ENCODE measurements around the gene SUPT20HL2.

SUPT20HL2 gene

DNA sequence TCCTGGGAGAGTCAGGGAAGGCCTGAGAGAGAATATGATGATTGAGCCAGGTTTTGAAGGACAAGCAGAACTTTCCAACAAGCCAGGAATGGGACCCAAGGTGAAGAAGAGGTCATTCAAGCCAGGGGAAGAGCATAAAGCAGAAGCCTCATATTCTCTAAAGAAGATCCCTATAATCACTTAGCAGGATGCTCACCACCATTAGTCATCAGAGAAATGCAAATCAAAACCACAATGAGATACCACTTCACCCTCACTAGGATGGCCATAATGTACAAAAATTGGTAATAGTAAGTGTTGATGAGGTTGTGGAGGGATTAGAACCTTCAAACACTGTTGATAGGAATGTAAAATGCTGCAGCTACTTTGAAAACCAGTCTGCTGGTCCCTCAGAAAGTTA is 26.0 kb upstream of the SUPT20HL2 start:
- Histone ChIP-seq H3K27me3 (ENCODE audit: control insufficient read depth, insufficient read depth, low read length) (no peaks in the 10 kb centered on the region), H3K36me3 (ENCODE audit: control insufficient read depth, insufficient read depth, low read length) (no peaks in the 10 kb centered on the region), H3K4me2 (ENCODE audit: low read length) (no peak overlapping the region), H3K4me3 (ENCODE audit: low read depth, low read length) (no peak overlapping the region), H3K9me3 (ENCODE audit: control insufficient read depth, low read length) (no peaks in the 10 kb centered on the region), H3K79me2 (no peaks in the 10 kb centered on the region), H3K27ac (no peak overlapping the region), H3K4me1 (no peaks in the 10 kb centered on the region), H3K9ac (no peak overlapping the region), H2AFZ (no peak overlapping the region)
- no peak for TF ChIP-seq CTCF (IDR thresholded peaks at IDR 0.05)

DNA sequence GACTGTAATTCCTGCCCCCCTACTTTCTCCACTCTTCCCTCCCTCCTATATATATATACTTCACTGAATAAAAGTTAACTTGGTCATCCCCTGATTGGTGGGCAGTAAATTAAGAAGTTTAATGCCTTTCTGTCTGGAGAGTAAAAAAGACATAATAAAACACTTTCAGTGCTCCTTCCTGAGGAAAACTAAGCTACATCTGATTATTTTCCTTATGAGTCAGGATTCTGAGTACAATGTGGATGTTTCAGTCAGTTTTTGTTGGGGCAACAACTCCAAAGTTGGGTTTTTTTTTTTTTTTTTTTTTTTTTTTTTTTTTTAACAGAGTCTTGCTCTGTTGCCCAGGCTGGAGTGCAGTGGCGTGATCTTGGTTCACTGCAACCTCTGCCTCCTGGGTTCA is 22.0 kb upstream of the SUPT20HL2 start:
- Histone ChIP-seq H3K79me2 (no peaks in the 10 kb centered on the region), H3K4me2 (ENCODE audit: low read length) (no peak overlapping the region), H3K4me3 (ENCODE audit: low read depth, low read length) (no peak overlapping the region), H3K27me3 (ENCODE audit: control insufficient read depth, insufficient read depth, low read length) (no peaks in the 10 kb centered on the region), H3K9me3 (ENCODE audit: control insufficient read depth, low read length) (no peaks in the 10 kb centered on the region), H3K36me3 (ENCODE audit: control insufficient read depth, insufficient read depth, low read length) (no peaks in the 10 kb centered on the region), H3K27ac (no peak overlapping the region), H3K4me1 (no peaks in the 10 kb centered on the region), H3K9ac (no peak overlapping the region), H2AFZ (no peak overlapping the region)
- no peak for TF ChIP-seq CTCF (IDR thresholded peaks at IDR 0.05)

GRCh38 chrX:24334461-24334860 is 20.6 kb upstream of the SUPT20HL2 start:
- Histone ChIP-seq H2AFZ (no peak overlapping the region), H3K27me3 (ENCODE audit: control insufficient read depth, insufficient read depth, low read length) (no peaks in the 10 kb centered on the region), H3K9ac (no peak overlapping the region), H3K27ac (no peak overlapping the region), H3K4me3 (ENCODE audit: low read depth, low read length) (no peak overlapping the region), H3K9me3 (ENCODE audit: control insufficient read depth, low read length) (no peaks in the 10 kb centered on the region), H3K4me2 (ENCODE audit: low read length) (no peak overlapping the region), H3K4me1 (no peaks in the 10 kb centered on the region), H3K36me3 (ENCODE audit: control insufficient read depth, insufficient read depth, low read length) (no peaks in the 10 kb centered on the region), H3K79me2 (no peaks in the 10 kb centered on the region)
- TF ChIP-seq CTCF (IDR thresholded peaks at IDR 0.05): no peak

DNA sequence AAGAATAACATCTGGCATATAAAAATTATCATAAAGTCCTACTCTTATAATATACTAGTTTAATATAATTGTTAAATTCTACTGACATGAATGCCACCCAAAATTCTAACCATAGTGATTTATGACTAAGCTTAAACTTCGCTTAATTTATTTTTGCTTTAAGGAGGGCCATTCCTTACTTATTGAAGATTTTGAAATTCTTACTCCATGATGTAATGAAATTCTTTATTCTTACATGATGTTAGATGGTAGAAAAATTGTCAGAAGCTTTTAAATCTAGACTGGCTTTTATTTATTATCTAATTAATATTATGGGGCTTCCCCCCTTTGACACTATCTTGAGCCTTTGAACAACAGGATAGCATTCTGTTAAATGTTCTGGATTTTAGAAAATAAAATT is 19.5 kb upstream of the SUPT20HL2 start:
- Histone ChIP-seq H3K4me3 (ENCODE audit: low read depth, low read length) (no peak overlapping the region), H3K27ac (no peak overlapping the region), H3K27me3 (ENCODE audit: control insufficient read depth, insufficient read depth, low read length) (no peaks in the 10 kb centered on the region), H3K79me2 (no peaks in the 10 kb centered on the region), H3K9me3 (ENCODE audit: control insufficient read depth, low read length) (no peaks in the 10 kb centered on the region), H3K4me2 (ENCODE audit: low read length) (no peak overlapping the region), H3K4me1 (no peaks in the 10 kb centered on the region), H3K9ac (no peak overlapping the region), H3K36me3 (ENCODE audit: control insufficient read depth, insufficient read depth, low read length) (no peaks in the 10 kb centered on the region), H2AFZ (no peak overlapping the region)
- TF ChIP-seq CTCF (IDR thresholded peaks at IDR 0.05): no peak

DNA sequence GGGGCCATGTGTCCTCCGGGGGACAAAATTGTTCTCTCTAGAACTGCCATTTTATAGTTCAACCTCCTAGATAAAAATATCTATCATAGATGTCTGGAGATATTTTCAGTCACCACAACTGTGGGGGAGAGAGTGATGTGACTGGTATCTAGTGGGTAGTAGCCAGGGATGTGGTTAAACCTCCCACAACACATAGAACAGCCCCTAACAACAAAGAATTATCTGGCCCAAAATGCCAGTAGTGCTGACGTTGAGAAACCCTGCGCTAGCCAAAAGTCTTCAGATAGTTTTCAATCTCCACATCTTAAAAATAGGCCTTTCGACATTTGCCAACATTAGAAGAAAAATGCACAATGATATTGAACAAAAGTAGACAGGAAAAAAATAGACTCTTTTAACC is 19.0 kb upstream of the SUPT20HL2 start:
- H3K9ac ChIP-seq: no peak overlapping the region
- H2AFZ ChIP-seq: no peak overlapping the region
- TF ChIP-seq CTCF (IDR thresholded peaks at IDR 0.05): no peak
- H3K9me3 ChIP-seq (ENCODE audit: control insufficient read depth, low read length): no peaks in the 10 kb centered on the region
- no peak overlapping the region for H3K27ac ChIP-seq
- no peaks in the 10 kb centered on the region for H3K36me3 ChIP-seq (ENCODE audit: control insufficient read depth, insufficient read depth, low read length)
- no peaks in the 10 kb centered on the region for H3K4me1 ChIP-seq
- no peak overlapping the region for H3K4me3 ChIP-seq (ENCODE audit: low read depth, low read length)
- H3K27me3 ChIP-seq (ENCODE audit: control insufficient read depth, insufficient read depth, low read length): no peaks in the 10 kb centered on the region
- H3K4me2 ChIP-seq (ENCODE audit: low read length): no peak overlapping the region
- no peaks in the 10 kb centered on the region for H3K79me2 ChIP-seq

All from parathyroid adenoma (tissue), 2 donors.